ENCODE results near the gene RNU1-4. TPM values are rescaled to one million over a fixed set of nuclear protein-coding genes. Genes with fewer than 3 reads are reported as not detected.
"Not testable (repeated sequence)": the region's sequence is repeated elsewhere in the genome, so short reads cannot be mapped to it uniquely, and the experiment has no call there.

The RNU1-4 gene
- total RNA-seq, 2 donors from 2014 or later: under 0.01 to 15,479 TPM

DNA sequence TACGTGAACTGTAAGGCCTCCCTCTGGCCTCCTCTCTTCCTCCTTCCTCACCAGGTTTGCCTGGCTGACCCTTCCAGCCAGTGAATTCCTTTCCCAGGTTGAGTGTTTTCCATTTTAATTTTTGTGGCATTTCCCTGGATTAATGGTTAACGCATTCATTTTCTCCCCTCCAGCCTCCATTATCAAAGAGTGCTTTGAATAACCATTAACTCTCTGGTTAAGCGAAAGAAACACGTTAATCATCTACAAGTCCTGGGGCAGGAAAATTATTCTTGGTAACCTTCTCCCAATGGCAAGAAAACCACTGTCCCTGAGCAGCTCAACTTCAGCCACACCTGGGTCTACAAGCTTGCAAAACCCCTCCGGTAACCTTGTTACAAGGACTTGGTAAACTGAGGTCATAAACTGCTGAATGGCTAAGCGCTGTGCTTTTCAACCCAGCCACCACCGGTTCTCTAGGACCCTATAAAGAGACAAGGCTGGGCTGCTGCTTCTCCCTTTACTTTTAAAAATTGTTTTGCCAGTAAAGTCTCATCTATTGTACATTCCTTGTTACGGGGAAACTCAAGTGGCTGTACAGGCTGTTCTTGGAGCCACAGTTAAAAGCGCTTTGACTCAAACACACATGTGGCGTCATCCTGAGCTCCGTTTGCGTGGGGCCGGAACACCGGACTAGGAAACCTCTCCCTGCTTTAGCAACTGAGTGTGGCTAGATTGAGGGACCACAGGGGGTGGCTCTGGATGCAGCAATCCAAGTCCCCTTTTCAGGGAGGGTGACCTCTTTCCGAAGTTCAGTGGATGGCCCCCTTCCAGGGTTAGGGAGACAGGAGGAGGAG, 24.7 kb downstream of the RNU1-4 start:
- TF ChIP-seq POLR2A (IDR thresholded peaks at IDR 0.05): peak in 2 of 3 donors; percentile 49 to 59
- H3K27ac ChIP-seq: peak overlapping the region; percentile 80 to 93 (median 90)
- peak; percentile 55 to 84 (median 68) for DNase-seq
- H3K27me3 ChIP-seq; H3K36me3 ChIP-seq (replicated peaks in 1 of 2; ENCODE audit: insufficient read depth in 1 of 2, low read depth in 2 of 2); intact Hi-C loops (cut with DNase I); H3K9me3 ChIP-seq; H3K4me3 ChIP-seq: not testable (repeated sequence)
- ATAC-seq: peak; percentile 66
- WGBS, 2 donors: 15% methylated on average over 14 to 15 of the region's 15 CpGs
- H3K4me1 ChIP-seq: peaks cover 52% of the 10 kb centered on the region

- Histone ChIP-seq H3K27ac (peak overlapping the region; percentile 80 to 93 (median 90)), H3K4me1 (peaks cover 43% of the 10 kb centered on the region)
- H3K36me3 ChIP-seq (replicated peaks in 1 of 2; ENCODE audit: insufficient read depth in 1 of 2, low read depth in 2 of 2); H3K9me3 ChIP-seq; H3K4me3 ChIP-seq; H3K27me3 ChIP-seq; intact Hi-C loops (cut with DNase I): not testable (repeated sequence)
- WGBS, 2 donors: 24 to 26% methylated on average over 21 to 27 of the region's 31 CpGs
- DNase-seq (peak; percentile 43 to 65 (median 54)), ATAC-seq (peak; percentile 54)
Measured at GRCh38 chr1:16765731-16766605, 25.7 kb downstream of the RNU1-4 start.

DNA sequence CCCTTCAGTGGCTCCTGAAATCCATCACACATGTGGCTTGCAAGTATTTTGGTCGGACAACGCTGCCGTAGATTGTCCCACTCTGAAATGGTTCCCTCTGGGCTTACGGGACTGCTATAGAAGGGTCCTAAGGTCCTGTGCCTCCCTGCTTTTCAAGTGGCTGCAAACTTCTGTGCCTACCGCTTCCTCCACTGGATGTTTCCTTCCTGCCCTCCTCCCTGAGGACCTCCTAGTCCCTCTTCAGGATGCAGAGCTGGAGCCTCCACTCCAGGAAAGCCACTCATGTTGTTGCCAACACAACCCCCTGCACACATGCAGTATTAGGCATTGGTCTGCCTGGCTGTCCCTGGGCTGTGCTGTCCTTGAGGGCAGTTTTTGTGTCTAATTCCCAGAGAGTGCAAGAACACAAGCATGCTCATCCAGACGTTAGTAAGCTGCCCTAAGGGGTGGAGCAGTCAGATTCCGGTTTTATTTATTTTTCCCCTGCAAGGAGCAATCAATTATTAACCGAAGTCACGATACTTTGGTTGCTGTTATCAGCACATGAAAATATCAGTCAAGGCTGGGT, 26.5 kb downstream of the RNU1-4 start:
- Histone ChIP-seq H3K4me1 (peaks cover 39% of the 10 kb centered on the region), H3K27ac (peak overlapping the region; percentile 78 to 93 (median 90))
- peak; percentile 43 for ATAC-seq
- peak; percentile 61 to 81 (median 66) for DNase-seq
- H3K4me3 ChIP-seq; intact Hi-C loops (cut with DNase I); H3K9me3 ChIP-seq; H3K27me3 ChIP-seq; H3K36me3 ChIP-seq (replicated peaks in 1 of 2; ENCODE audit: insufficient read depth in 1 of 2, low read depth in 2 of 2): not testable (repeated sequence)
- 12 to 16% methylated on average over 9 of the region's 9 CpGs for WGBS, 2 donors
- peak in 2 of 3 donors; percentile 38 to 46 for TF ChIP-seq POLR2A (IDR thresholded peaks at IDR 0.05)

- H3K27ac ChIP-seq; H3K27me3 ChIP-seq; intact Hi-C loops (cut with DNase I); H3K4me3 ChIP-seq; H3K9me3 ChIP-seq; ATAC-seq; H3K36me3 ChIP-seq (replicated peaks in 1 of 2; ENCODE audit: insufficient read depth in 1 of 2, low read depth in 2 of 2): not testable (repeated sequence)
- peaks cover 32% of the 10 kb centered on the region for H3K4me1 ChIP-seq
- WGBS, 2 donors: 72 to 76% methylated on average over 5 of the region's 5 CpGs
- DNase-seq: peak in 1 of 4 donors; percentile 54
Measured at GRCh38 chr1:16770139-16770759, 29.9 kb downstream of the RNU1-4 start.

DNA sequence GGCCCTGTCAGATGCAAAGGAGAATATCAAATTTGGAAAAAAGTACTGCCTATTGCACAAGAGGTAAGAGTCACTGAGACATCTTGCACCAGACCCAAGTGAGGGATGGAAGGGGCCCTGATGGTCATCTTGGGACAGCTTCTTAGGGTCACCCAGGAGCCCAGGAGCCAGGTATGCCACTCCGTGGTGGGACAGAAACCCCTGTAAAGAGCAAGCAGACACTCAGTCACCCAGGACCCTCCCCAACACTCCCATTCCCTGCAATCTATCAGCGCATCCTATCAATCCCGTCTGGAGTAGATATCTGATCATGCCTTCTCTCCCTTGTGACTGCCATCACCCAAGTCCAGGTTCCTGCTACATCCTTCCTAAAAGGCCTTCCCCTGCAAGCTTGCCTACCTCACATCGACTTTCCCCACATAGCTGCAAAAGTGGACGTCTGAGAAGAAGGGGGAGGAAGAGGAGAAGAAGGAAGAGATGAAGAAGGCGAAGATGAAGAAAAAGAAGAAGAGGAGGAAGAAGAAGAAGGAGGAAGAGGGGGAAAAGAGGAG, 30.7 kb downstream of the RNU1-4 start:
- not testable (repeated sequence) for DNase-seq

DNA sequence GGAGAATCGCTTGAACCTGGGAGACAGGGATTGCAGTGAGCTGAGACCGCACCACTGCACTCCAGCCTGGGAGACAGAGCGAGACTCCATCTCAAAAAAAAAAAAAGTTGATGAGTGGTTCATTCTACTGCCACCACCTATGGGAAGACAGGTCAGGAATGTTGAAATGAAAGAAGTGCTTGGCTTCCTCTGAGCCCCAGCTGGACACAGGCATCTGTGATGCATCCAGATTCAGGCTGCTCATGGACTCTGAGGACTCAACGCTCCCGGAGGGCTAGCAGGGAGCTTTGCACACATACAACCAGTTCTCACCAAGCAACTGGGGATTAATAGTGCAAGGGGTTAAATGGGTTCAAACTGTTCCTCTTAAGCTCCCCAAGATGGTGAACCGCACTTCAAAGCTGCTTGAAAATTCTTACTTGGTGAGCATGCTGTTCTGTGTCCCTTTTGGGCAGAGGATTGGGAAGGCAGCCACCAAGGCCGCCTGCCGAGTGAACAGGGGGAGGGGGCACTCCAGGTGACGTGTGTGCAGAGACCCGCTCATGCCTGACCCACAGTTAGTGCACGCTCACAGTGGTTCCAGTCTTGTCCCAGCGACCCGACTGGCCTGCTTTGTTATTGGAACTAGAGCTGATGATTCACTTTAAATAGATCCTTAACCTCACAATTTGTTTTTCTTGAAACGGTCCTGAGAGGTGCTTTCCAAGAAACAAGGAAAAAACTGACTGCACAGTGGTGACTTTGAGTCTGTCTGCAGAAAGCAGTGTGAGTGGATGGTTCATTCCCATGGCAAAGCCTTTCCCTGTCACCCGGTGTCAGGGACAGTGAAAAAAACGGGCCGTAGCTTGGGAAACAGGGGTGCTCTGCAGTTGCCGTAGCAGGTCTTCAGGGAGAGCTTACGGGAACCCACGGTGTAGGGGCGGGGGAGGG, 32.2 kb downstream of the RNU1-4 start:
- WGBS, 2 donors: 61 to 72% methylated on average over 12 to 13 of the region's 21 CpGs
- H3K4me1 ChIP-seq: peaks cover 11% of the 10 kb centered on the region
- DNase-seq (peak in 1 of 4 donors; percentile 34), ATAC-seq (peak; percentile 16)
- H3K36me3 ChIP-seq (replicated peaks in 1 of 2; ENCODE audit: insufficient read depth in 1 of 2, low read depth in 2 of 2); H3K9me3 ChIP-seq; H3K27me3 ChIP-seq; intact Hi-C loops (cut with DNase I); H3K27ac ChIP-seq; H3K4me3 ChIP-seq: not testable (repeated sequence)

More for the DNA sequence above, 30.7 kb downstream of the RNU1-4 start:
- 71 to 80% methylated on average over 6 of the region's 6 CpGs for WGBS, 2 donors
- H3K27ac ChIP-seq; intact Hi-C loops (cut with DNase I); H3K27me3 ChIP-seq; H3K9me3 ChIP-seq; ATAC-seq; H3K4me3 ChIP-seq; H3K36me3 ChIP-seq (replicated peaks in 1 of 2; ENCODE audit: insufficient read depth in 1 of 2, low read depth in 2 of 2): not testable (repeated sequence)
- H3K4me1 ChIP-seq: peaks cover 25% of the 10 kb centered on the region

- H3K27ac ChIP-seq; H3K27me3 ChIP-seq; DNase-seq; H3K9me3 ChIP-seq; H3K4me3 ChIP-seq; ATAC-seq; intact Hi-C loops (cut with DNase I); H3K36me3 ChIP-seq (replicated peaks in 1 of 2; ENCODE audit: insufficient read depth in 1 of 2, low read depth in 2 of 2); H3K4me1 ChIP-seq: not testable (repeated sequence)
- WGBS, 2 donors: 71 to 81% methylated on average over 8 of the region's 9 CpGs
Measured at GRCh38 chr1:16773205-16773596, 32.9 kb downstream of the RNU1-4 start.

GRCh38 chr1:16773723-16774122, 33.4 kb downstream of the RNU1-4 start:
- DNase-seq; intact Hi-C loops (cut with DNase I); H3K36me3 ChIP-seq (replicated peaks in 1 of 2; ENCODE audit: insufficient read depth in 1 of 2, low read depth in 2 of 2); H3K9me3 ChIP-seq; H3K4me1 ChIP-seq; H3K27me3 ChIP-seq; H3K27ac ChIP-seq; ATAC-seq; H3K4me3 ChIP-seq: not testable (repeated sequence)
- WGBS, 2 donors: 56 to 73% methylated on average over 3 to 4 of the region's 6 CpGs

DNA sequence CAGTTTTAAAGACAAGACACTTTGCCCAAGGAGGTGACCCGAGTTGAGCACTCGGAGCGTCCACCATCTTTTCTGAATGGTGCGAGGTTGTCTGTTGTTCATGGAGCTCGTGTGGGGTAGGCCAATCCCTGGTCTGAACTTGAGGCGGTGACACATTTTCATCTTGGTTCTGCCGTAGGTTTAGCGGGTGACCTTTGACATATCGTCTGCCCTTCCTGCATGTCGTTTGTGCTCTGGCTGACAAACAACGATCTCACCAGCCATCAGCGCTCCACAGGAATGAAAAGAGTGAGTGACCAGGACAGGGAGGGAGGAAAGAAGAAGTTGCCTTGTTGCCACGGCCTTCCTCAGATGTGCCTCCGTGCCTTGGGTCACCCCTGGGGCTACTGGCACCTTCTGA, 34.5 kb downstream of the RNU1-4 start:
- H3K27ac ChIP-seq; H3K27me3 ChIP-seq; ATAC-seq; DNase-seq; intact Hi-C loops (cut with DNase I); H3K4me1 ChIP-seq; H3K36me3 ChIP-seq (replicated peaks in 1 of 2; ENCODE audit: insufficient read depth in 1 of 2, low read depth in 2 of 2); H3K4me3 ChIP-seq; H3K9me3 ChIP-seq: not testable (repeated sequence)
- whole genome bisulfite sequencing, 2 donors: 86% methylated on average over 8 of the region's 14 CpGs; no CpG with 5 or more reads in 1 of the 2 donors

- WGBS, 2 donors: 92% methylated on average over 7 of the region's 8 CpGs; no CpG with 5 or more reads in 1 of the 2 donors
- ATAC-seq; intact Hi-C loops (cut with DNase I); DNase-seq; H3K27ac ChIP-seq; H3K4me1 ChIP-seq; H3K36me3 ChIP-seq (replicated peaks in 1 of 2; ENCODE audit: insufficient read depth in 1 of 2, low read depth in 2 of 2); H3K9me3 ChIP-seq; H3K4me3 ChIP-seq; H3K27me3 ChIP-seq: not testable (repeated sequence)
Measured at GRCh38 chr1:16775290-16775689, 35.0 kb downstream of the RNU1-4 start.

Data from body of pancreas (tissue), 4 donors.